GM18519 (cell line): ENCODE measurements around the gene BMP8A.
"Not testable (repeated sequence)": the region's sequence is repeated elsewhere in the genome, so short reads cannot be mapped to it uniquely, and the experiment has no call there.

Experiments
- ATAC-seq: cut with Tn5 transposase; IDR thresholded peaks from one replicate; pipeline ENCODE4 v1.9.1; 2021; ENCODE audit warnings: mild to moderate bottlenecking, moderate library complexity; ENCODE audit not compliant: unreplicated experiment, low FRiP score

Gene BMP8A

GRCh38 chr1:39500862-39501389 lies 9.5 kb downstream of the BMP8A start:
- no peak for ATAC-seq

GRCh38 chr1:39501666-39502065 lies 10.2 kb downstream of the BMP8A start:
- no peak for ATAC-seq

GRCh38 chr1:39504436-39504835 lies 13.0 kb downstream of the BMP8A start:
- not testable (repeated sequence) for ATAC-seq

- ATAC-seq: no peak
These were observed 13.9 kb downstream of the BMP8A start for GRCh38 chr1:39505289-39505688.

GRCh38 chr1:39507230-39507928 lies 15.9 kb downstream of the BMP8A start:
- no peak for ATAC-seq

GRCh38 chr1:39508266-39508665 lies 16.8 kb downstream of the BMP8A start:
- ATAC-seq: no peak

- no peak for ATAC-seq
These were observed 17.4 kb downstream of the BMP8A start for GRCh38 chr1:39508857-39509305.

GRCh38 chr1:39509360-39510009 lies 18.0 kb downstream of the BMP8A start:
- ATAC-seq: no peak

GRCh38 chr1:39510570-39511186 lies 19.2 kb downstream of the BMP8A start:
- ATAC-seq: not testable (repeated sequence)

- ATAC-seq: not testable (repeated sequence)
These were observed 20.0 kb downstream of the BMP8A start for GRCh38 chr1:39511477-39511876.

- not testable (repeated sequence) for ATAC-seq
These were observed 20.9 kb downstream of the BMP8A start for GRCh38 chr1:39512234-39512847.

- not testable (repeated sequence) for ATAC-seq
These were observed 23.3 kb downstream of the BMP8A start for GRCh38 chr1:39514710-39515124.

- ATAC-seq: not testable (repeated sequence)
These were observed 24.0 kb downstream of the BMP8A start for GRCh38 chr1:39515131-39516086.

- not testable (repeated sequence) for ATAC-seq
These were observed 25.4 kb downstream of the BMP8A start for GRCh38 chr1:39516841-39517240.

GRCh38 chr1:39517936-39518335 lies 26.5 kb downstream of the BMP8A start:
- not testable (repeated sequence) for ATAC-seq

GRCh38 chr1:39519376-39519775 lies 27.9 kb downstream of the BMP8A start:
- ATAC-seq: not testable (repeated sequence)

GRCh38 chr1:39522221-39522620 lies 30.8 kb downstream of the BMP8A start:
- not testable (repeated sequence) for ATAC-seq

GRCh38 chr1:39522661-39523567 lies 31.5 kb downstream of the BMP8A start:
- no peak for ATAC-seq

- ATAC-seq: no peak
These were observed 32.7 kb downstream of the BMP8A start for GRCh38 chr1:39524171-39524570.
